Occipital lobe (tissue), 2 donors: ENCODE results near the gene CHSY1. TPM values are rescaled to one million over a fixed set of nuclear protein-coding genes. Genes with fewer than 3 reads are reported as not detected.

Source experiments
- DNase-seq: peaks from one replicate; lab custom pipeline; 2025; lab: John Stamatoyannopoulos, UW
- total RNA-seq: library from RNA; depleted of rRNA; stranded (reverse); fragments of >200 nt; gene quantifications from one replicate; pipeline ENCODE4 v1.2.3, GENCODE V29; 2014

The CHSY1 gene
- total RNA-seq, 1 donor from 2014 or later = 23.9 TPM

GRCh38 chr15:101173233-101174119 is 78.4 kb downstream of the CHSY1 start:
- no peak for DNase-seq

GRCh38 chr15:101172501-101173071 is 79.3 kb downstream of the CHSY1 start:
- no peak for DNase-seq

- no peak for DNase-seq
These were observed 79.9 kb downstream of the CHSY1 start for GRCh38 chr15:101171954-101172353.

- DNase-seq = no peak
These were observed 81.1 kb downstream of the CHSY1 start for GRCh38 chr15:101170568-101171350.

GRCh38 chr15:101169495-101170071 is 82.3 kb downstream of the CHSY1 start:
- DNase-seq = no peak

GRCh38 chr15:101168898-101169494 is 82.9 kb downstream of the CHSY1 start:
- DNase-seq = no peak

DNA sequence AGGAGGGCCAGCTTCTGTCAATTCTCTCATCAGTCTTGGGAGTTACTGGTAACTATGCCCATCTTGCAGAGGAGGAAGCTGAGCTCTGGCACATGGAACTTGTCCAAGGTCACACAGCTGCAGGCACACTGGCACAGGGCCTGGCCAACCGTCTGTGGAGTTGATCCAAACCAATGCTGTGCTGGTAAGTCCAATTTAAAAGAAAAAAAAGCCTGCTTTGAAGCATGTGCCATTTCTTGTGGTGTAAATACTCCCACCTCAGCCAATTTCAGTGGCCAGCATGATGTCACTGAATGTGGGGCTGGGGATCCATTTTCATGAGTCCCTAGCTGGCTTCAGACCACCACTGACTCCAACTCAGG is 83.4 kb downstream of the CHSY1 start:
- no peak for DNase-seq

GRCh38 chr15:101167753-101168462 is 83.9 kb downstream of the CHSY1 start:
- no peak for DNase-seq

GRCh38 chr15:101167411-101167752 is 84.5 kb downstream of the CHSY1 start:
- no peak for DNase-seq

DNA sequence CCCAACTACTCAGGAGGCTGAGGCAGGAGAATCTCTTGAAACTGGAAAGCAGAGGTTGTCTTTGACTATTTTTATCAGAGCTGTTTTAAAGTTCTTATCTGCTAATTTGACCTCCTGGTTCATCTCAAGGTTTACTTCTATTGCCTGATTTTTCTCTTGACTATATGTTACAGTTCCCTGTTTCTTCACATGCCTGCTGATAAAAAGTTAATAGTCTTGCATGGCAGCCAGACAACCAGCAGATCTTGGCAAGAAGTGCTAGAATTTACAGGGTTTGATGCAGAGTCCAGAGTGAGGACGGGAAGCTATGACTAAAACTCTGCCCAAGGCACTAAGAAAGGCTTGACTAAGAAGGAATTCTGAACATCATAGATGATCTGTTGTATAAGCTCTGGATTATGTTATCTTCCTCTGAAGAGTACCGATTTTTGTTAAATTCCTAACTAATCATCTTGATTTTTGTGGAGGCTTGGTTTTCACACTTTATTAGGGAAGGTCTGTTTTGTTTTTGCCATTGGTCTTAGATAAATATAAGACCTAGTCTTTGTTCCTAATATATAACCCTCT is 85.9 kb downstream of the CHSY1 start:
- DNase-seq = no peak

DNA sequence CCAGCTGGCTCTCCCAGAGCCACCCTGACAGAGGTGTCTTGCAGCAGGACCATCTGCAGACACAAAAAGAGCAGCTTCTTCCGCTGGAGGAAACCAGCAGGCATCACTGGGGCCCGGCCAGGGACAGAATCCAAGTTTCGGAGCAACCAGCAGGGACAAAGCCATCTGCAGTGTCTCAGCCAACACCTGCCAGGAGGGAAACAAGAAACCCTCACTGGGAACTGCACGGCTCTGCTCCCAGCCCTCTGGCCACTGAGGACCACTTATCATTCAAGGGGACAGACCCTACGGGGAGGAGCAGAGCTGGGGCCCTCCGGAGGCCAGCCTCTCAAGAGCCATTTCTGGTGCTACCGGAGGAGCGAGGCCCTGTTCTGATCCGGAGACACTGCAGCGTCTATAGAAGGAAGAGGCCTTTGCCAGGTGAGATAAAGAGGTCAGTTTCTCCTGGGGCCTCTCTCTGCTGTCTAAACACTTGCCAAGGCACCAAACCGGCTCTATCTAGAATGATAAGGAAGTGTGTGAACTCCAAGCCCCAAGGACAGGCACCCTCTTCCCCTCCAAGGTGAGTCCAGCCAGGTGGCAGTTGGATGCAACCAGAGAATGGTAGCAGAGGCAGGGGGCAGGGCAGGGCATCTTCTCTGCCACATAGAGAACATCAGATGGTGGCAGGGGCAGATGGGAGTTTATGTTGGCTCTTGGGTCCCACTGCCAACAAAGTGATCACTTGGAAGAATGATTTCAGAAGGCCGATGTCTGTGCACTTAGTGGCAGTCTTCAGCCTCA is 89.0 kb downstream of the CHSY1 start:
- peak; percentile 59 for DNase-seq

- no peak for DNase-seq
These were observed 90.2 kb downstream of the CHSY1 start for GRCh38 chr15:101161656-101162055.

- no peak for DNase-seq
These were observed 91.7 kb downstream of the CHSY1 start for GRCh38 chr15:101159936-101160815.

- DNase-seq = no peak
These were observed 92.5 kb downstream of the CHSY1 start for GRCh38 chr15:101159096-101159935.

DNA sequence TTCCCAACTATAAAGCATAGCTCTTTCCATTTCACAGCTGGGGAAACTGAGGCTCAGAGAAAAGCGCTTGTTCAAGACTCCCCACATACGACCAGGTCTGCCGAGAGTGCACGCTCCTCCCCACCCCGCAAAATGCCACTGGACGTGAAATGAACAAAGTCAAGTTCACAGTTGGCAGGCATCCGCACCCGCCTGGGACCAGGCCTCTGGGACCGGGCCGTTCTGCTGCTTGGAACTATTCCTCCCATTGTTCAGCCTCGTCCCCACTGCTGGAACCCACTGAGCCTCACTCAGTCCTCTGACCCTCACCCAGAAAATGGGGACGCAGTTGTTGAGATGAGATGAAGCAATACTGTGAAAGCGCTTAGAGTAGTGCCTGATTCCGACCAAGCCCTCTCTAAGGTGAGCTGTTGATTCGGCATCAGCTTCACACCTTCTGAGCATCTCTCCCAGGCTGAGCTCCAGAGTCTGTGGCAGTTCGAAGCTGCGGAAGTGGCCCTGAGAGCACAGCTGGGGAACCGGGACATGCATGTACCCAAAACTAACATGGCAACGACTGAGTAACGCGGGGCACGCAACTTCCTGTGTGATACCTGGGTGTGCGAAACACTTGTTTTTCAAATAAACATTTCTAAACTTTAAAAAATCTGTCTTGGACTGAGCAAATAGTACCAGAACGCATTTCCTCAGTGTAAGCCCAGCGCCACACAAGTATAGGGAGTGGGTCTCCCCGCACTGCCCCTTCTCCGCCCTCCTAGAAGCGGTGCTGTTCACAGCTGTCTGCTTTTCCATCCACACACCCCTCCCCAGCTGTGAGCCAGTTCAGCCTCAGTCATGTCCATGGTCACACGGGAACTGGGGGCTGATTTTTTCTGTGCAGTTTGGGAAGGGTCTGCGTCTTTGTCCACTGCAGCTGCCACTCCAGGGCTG is 93.4 kb downstream of the CHSY1 start:
- DNase-seq = no peak

- no peak for DNase-seq
These were observed 94.1 kb downstream of the CHSY1 start for GRCh38 chr15:101157721-101158120.
